ENCODE data around the gene FRMD5.
"Not testable (repeated sequence)": the region's sequence is repeated elsewhere in the genome, so short reads cannot be mapped to it uniquely, and the experiment has no call there.

FRMD5 gene

DNA sequence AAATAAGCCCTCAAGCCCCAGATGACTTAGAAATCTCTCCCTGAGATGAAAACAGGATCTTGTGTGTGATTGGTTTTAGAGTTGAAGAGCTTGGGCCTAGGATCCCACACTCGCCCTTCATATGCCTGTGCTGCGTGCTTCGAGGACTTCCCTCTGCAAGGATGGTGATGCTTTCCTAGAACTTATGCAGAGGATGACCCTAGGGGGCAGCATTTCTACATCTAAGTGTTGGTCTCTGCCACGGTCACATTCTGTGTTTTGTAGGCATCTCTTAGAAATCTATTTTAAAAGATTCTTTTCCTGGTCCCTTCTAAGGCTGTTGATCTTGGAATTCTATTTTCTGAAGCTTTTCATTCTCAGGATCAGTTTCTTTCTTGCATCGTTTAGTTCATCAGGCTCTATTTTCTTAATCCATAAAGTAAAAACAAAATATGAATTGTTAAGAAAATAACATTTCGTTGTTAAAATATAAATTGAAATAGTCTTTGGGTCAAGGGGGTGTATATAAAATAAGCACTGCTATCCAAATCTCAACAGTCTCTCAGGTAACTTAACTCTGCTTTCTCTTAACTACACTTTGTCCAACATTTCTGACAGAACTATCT, 322.6 kb downstream of the FRMD5 start:
- Histone ChIP-seq H3K27me3 (ENCODE audit: insufficient read depth, low read depth, severe bottlenecking) (no peaks in the 10 kb centered on the region), H3K9me3 (ENCODE audit: severe bottlenecking) (no peaks in the 10 kb centered on the region), H3K27ac (no peak overlapping the region), H3K4me3 (ENCODE audit: low read depth, low read length) (no peak overlapping the region), H3K36me3 (peaks cover 71% of the 10 kb centered on the region)
- peak; percentile 65 for TF ChIP-seq CTCF (IDR thresholded peaks at IDR 0.05; ENCODE audit: low read depth, low read length)
- DNase-seq: peak; percentile 49

GRCh38 chr15:43871835-43872234, 323.2 kb downstream of the FRMD5 start:
- H3K36me3 ChIP-seq: peaks cover 70% of the 10 kb centered on the region
- no peaks in the 10 kb centered on the region for H3K9me3 ChIP-seq (ENCODE audit: severe bottlenecking)
- H3K27me3 ChIP-seq (ENCODE audit: insufficient read depth, low read depth, severe bottlenecking): no peaks in the 10 kb centered on the region
- no peak for TF ChIP-seq CTCF (IDR thresholded peaks at IDR 0.05; ENCODE audit: low read depth, low read length)
- no peak overlapping the region for H3K4me3 ChIP-seq (ENCODE audit: low read depth, low read length)
- no peak for DNase-seq
- H3K27ac ChIP-seq: no peak overlapping the region

- no peak overlapping the region for H3K4me3 ChIP-seq (ENCODE audit: low read depth, low read length)
- no peaks in the 10 kb centered on the region for H3K9me3 ChIP-seq (ENCODE audit: severe bottlenecking)
- no peak for TF ChIP-seq CTCF (IDR thresholded peaks at IDR 0.05; ENCODE audit: low read depth, low read length)
- H3K36me3 ChIP-seq: peaks cover 75% of the 10 kb centered on the region
- no peak overlapping the region for H3K27ac ChIP-seq
- no peak for DNase-seq
- H3K27me3 ChIP-seq (ENCODE audit: insufficient read depth, low read depth, severe bottlenecking): no peaks in the 10 kb centered on the region
These were observed 326.7 kb downstream of the FRMD5 start for GRCh38 chr15:43868406-43868805.

- no peak for TF ChIP-seq CTCF (IDR thresholded peaks at IDR 0.05; ENCODE audit: low read depth, low read length)
- H3K9me3 ChIP-seq (ENCODE audit: severe bottlenecking): no peaks in the 10 kb centered on the region
- peaks cover 72% of the 10 kb centered on the region for H3K36me3 ChIP-seq
- DNase-seq: no peak
- H3K4me3 ChIP-seq (ENCODE audit: low read depth, low read length): no peak overlapping the region
- H3K27ac ChIP-seq: no peak overlapping the region
- no peaks in the 10 kb centered on the region for H3K27me3 ChIP-seq (ENCODE audit: insufficient read depth, low read depth, severe bottlenecking)
These were observed 328.0 kb downstream of the FRMD5 start for GRCh38 chr15:43867096-43867495.

GRCh38 chr15:43866636-43867035, 328.4 kb downstream of the FRMD5 start:
- H3K27me3 ChIP-seq (ENCODE audit: insufficient read depth, low read depth, severe bottlenecking); H3K4me3 ChIP-seq (ENCODE audit: low read depth, low read length); DNase-seq; H3K9me3 ChIP-seq (ENCODE audit: severe bottlenecking); H3K27ac ChIP-seq: not testable (repeated sequence)
- H3K36me3 ChIP-seq: peaks cover 68% of the 10 kb centered on the region

- DNase-seq: no peak
- no peaks in the 10 kb centered on the region for H3K9me3 ChIP-seq (ENCODE audit: severe bottlenecking)
- H3K36me3 ChIP-seq: peaks cover 85% of the 10 kb centered on the region
- H3K27ac ChIP-seq: no peak overlapping the region
- H3K27me3 ChIP-seq (ENCODE audit: insufficient read depth, low read depth, severe bottlenecking): no peaks in the 10 kb centered on the region
- H3K4me3 ChIP-seq (ENCODE audit: low read depth, low read length): no peak overlapping the region
- no peak for TF ChIP-seq CTCF (IDR thresholded peaks at IDR 0.05; ENCODE audit: low read depth, low read length)
These were observed 335.5 kb downstream of the FRMD5 start for GRCh38 chr15:43859546-43859945.
